GM21786 (cell line): ENCODE data around the gene KCNIP3.
"Not testable (repeated sequence)": the region's sequence is repeated elsewhere in the genome, so short reads cannot be mapped to it uniquely, and the experiment has no call there.

ENCODE experiments used
- ATAC-seq: cut with Tn5 transposase; IDR thresholded peaks from one replicate; pipeline ENCODE4 v1.9.1; 2021; ENCODE audit not compliant: unreplicated experiment

Gene KCNIP3

DNA sequence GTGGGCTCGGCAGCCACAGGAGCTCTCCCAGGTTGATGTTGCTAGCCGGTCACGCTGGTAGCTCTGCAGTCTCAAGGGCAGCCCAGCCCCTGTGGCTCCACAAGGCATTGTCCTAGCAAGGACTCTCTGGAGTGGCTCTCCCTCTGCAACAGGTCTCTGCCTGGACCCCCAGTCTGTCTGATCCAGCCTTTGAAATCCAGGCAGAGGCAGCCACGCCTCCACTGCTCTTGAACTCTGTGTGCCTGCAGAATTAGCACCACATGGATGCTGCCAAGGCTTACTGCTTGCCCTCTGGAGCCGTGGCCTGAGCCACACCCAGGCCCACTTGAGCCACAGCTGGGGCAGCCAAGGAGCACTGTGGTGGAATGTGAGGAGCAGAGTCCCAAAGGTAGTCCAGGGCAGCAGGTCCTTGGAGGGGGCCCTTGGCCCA lies 62.4 kb downstream of the KCNIP3 start:
- ATAC-seq: no peak

DNA sequence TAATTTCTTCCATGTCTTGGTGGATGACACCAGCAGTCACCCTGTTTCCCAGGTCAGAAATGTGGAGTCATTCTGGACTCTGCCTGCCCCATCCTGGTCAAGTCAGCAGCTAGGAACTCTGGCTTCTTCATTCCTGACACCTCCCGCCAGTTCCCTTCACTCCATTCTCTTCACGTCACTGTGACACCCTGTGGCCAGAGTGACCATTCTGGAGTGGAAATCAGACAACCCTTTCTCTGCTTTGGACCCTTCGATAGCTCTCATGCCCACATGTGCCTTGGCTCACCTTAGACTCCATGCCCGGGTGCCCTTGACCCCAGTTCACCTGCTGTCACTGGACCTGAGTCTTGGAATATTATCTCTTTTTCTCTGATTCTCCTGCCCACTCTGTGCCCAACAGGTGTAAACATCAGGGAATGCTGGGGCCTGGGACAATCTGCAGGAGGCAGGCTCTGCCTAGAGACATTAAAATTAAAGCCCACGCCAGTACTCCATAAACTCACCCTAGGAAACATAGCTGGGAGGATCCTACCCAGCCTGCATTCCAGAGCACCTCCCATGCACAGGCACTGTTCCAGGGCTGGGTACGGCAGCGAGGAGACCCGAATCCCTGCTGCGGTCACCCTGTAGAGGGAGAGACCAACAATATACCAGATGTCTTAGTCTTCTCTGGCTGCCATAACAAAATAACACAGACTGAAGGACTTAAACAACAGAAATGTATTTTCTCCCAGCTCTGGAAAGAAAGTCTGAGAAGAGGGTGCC lies 64.3 kb downstream of the KCNIP3 start:
- ATAC-seq: no peak

DNA sequence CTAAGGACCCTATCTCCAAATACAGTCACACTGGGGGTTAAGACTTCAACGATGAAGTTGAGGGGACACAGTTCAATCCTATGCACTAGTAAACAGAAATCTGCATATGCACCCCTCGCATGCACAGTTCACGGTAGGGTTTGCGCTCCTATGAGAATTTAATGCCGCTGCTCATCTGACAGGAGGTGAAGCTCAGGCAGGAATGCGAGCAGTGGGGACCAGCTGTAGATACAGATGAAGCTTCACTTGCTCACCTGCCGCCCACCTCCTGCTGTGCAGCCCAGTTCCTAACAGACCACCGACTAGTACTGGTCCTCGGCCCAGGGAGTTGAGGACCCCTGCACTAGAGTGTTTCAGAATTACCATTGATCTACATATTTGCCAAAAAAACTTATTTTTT lies 65.3 kb downstream of the KCNIP3 start:
- no peak for ATAC-seq

DNA sequence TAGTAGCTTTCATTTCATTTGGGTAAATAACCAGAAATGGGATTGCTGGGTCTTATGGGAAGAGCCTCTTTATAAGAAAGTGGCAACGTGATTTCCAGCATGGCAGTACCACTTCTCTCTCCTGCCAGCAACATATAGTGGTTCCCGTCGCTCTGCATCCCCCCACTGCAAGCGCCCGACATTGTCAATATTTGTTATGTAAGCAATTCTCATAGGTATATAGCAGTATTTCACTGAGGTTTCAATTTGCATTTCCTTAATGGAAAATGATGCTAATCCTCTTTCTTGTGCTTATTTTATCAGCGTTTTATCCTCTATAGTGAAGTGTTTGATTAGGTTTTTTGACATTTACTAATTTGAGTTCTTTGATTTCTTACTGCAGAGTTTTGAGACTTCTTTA lies 69.4 kb downstream of the KCNIP3 start:
- ATAC-seq: no peak

DNA sequence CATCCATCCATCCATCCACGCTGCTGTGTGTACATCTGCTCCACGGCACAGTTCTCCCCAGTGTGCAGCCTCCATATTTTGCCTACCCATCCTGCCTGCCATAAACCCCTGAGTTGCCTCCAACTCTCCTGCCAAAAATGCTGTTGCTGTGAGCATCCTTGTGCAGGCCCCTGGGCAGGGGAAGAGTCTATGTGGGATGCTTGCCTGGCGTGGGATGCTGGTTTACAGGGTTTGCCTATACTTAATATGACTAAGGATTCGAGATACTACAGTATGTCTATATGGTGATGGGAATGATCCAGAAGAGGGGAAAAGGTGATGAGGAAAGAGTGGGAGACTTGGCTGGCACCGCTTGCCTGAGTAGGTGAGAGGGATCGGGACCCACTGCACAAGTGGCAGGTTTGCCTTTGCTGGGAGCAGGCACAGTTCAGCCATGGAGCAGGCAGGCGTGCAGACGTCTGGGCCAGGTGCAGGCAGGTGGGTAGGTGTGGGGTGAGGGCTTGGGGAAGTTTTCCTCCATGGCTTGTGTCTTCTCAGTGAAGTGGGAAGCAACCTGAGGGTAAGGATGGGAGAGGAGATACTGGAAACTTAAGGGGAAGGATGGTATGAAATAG lies 75.2 kb downstream of the KCNIP3 start:
- no peak for ATAC-seq

DNA sequence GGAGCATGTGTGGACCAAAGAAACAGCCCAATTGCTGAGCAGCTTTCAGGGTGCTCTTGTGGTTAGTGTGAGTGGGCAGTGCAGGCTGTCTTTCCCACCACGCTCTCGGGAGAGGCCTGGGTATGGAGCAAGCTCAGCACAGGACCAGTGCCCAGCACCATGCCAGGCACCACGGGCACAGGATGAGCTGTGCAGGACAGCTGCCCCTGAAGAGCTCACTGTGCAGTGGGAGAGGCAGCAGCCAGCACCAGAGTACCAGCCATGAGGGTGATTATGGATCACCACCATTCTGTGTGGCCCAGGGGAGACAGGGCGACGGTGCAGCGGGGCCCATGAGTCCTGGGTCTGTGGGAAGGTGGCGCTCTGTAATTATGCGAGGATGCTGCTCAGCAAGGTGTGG lies 75.7 kb downstream of the KCNIP3 start:
- ATAC-seq: no peak

DNA sequence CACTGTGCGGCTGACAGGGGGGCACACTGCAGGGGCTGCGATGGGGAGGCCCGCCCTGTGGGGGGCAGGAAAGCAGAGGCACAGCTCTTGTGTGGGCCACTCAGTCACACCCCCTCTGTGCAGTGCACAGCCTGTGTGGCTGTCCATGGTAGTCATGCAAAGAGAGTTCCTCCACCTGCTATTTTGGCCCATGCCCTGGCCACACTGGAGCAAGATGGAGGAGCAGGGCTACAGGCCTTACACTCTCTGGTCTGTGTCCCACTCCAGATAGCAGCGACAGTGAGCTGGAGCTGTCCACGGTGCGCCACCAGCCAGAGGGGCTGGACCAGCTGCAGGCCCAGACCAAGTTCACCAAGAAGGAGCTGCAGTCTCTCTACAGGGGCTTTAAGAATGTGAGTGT lies 76.9 kb downstream of the KCNIP3 start:
- ATAC-seq: no peak

DNA sequence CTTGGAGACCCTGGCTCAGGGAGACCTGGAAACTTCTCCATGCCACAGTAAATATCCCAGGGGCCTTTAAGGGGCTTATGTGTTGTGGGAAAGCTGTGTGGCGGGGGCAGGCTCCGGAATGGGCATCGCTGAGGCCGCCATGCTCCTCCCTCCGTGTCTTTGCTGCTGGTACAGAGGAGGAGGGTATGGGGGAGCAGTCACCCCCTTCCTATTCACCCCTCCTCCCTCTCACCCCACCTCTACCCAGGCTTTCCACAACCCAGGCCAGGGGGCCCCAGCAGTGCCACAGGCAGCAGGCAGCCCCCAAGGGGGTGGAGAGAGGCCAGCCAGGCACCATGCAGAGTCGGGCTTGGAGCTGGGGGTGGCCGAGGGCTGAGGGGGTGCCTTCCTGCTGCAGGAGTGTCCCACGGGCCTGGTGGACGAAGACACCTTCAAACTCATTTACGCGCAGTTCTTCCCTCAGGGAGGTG lies 77.3 kb downstream of the KCNIP3 start:
- no peak for ATAC-seq

DNA sequence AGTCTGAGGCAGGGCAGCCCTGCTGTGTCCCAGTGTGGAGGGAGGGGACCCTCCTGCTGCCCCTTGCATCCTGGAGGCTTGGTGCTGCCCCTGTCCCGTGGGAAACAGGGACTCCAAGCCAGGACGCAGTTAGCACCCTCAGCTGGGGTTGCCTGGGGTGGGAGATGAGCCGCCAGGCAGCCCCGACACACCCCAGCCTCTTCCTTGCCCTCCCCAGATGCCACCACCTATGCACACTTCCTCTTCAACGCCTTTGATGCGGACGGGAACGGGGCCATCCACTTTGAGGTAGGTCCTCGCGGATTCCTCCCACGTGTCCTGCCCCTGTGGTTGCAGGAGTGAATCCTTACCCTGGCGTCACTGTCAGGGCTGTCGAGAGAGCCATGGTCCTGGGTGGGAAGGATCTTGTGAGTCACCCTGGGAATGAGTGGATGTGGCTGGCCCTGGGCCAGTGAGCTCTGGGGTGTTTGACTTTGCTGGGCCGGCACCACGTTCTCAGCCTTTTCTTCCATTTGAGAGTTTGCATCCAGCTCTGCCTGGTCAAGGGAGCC lies 77.8 kb downstream of the KCNIP3 start:
- ATAC-seq: no peak

DNA sequence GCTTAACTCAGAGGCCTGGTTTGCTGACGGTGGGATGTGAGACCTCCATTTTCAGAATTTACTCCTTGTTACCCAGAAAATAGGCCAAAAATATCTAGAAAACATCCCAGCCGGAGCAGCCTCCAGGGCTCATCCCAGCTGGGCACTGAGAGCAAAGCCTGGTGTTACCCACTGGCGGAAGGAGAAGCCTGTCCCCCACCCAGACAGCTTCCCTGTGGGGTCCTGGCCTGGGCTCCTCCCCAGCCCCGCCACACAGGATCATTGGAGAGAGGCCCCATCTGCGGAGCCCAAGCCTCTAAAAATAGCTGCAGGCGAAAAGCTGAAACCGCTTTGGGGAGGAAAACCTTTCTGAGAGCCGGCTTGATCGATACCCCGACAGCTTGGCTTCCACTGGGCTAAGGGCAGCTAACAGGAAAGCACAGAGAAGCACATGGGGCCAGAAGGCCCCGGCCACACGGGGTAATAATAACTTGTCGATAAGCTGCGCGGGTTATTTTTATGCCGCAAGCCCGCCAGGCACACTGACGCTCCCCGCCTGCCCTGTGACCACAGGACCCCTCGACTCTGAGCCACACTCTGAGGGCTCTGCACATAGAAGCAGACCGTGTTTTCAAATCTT lies 78.5 kb downstream of the KCNIP3 start:
- ATAC-seq: no peak

DNA sequence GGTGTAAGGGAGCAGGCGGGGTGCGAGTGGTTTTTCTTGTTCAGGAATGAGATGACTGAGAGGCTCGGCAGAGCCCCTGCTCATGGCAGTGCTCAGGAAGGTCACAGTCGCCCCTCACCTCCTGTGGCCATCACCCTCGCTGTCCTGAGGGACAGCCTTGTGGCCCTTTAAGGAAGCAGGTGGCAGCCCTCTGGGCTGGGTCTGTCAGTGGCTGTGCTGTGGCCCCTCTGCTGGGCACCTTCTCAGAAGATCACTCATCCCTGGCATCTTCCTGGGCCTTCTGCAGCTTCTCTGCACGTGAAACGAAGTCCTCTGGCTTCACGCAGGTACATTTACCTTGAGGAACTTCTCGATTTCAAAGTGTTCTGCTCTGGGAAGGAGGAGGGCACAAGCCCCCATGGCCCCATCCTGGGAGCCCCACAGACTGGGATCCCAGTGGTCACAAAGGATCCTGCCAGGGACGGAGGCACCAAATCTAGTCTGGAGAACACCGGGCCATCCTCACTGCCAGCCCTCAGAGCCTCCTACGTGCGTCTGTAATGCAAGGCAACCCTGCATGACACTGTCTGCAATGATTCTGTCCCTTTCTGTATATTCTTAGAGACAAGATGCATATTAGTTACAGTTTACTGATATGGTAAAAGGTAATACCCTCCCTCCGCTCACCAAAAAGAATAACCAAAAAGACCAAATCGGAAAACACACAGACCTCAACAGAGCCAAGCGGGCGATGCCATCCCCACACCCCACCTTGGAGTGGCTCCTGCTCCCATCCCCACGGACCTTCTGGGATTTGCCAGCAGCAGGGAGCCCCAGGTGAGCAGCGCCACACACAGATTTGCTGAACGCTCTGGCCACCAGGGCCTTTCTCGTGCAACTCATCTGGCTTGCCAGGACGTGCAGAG lies 79.4 kb downstream of the KCNIP3 start:
- ATAC-seq: no peak

DNA sequence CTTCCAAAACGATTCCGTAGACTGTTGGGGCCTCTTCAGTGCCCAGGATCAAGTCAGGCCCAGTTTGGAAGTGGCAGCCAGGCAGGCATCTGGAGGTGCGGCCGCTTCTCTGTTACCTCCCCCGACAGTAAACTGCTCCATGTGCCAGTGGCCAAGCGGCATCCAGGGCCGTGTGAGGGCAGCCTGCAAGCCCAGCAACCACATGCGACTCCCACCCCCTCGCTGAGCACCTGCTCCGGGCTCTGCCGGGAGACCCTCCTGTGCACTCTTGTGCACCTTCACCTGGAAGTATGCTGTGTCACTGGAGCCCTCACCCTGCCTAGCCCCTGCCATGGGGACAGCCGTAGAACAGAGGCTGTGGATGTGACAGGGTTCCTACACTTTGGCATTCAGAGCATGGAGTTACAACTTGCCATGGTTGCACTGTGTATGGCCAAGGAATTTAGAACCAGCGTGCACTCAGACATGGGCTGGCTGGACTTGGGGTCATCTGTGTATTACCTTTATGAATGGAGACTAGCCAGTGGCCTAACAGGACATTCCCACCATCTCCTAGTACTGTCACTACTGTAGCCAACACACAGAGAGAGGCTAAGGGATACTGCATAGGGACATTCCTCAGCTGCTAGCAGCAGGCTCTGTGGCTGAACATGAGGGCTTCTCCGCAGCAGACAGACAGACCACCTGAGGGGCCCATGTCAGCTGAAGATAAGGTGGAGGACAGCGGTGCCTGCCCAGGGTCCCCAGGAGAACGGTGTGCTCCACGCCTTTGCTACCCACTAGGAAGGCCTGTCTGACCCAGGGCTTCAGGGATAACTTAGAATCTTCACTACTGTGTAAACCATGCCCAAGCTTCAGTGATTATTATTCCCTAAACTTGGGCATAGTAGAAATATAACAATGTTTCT lies 80.3 kb downstream of the KCNIP3 start:
- ATAC-seq: no peak

DNA sequence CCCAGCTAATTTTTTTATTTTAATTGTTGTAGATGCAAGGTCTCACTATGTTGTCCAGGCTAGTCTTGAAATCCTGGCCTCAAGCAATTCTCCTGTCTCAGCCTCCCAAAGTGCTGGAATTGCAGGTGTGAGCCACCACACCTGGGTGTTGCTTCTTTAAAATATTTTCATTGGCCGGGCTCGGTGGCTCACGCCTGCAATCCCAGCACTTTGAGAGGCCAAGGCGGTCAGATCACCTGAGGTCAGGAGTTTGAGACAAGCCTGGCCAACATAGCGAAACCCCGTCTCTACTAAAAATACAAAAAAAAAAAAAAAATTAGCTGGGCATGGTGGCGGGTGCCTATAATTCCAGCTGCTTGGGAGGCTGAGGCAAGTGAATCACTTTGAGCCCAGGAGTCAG lies 81.1 kb downstream of the KCNIP3 start:
- ATAC-seq: not testable (repeated sequence)

DNA sequence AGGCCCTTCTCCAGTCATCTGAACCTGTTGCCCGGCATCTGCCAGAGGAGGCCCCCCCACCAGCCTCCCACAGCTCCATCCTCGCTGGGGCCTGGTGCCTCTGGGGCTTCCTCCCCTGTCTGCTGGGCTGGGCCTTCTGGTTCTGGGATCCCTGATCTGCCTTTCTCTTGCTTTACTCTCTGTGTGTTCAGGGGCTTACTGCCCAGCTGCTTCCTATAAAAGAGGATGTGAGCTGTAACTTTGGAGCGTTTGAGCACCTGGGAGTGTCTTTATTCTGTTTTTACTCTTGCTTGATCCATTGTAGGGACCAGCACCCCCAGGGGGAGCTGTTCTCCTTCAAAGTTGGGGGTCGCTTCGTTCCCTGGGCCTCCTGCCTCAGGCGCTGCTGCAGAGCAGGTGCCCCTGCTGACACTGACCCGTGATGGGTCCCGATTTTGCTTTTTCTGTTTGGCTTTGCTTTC lies 82.3 kb downstream of the KCNIP3 start:
- ATAC-seq: no peak

DNA sequence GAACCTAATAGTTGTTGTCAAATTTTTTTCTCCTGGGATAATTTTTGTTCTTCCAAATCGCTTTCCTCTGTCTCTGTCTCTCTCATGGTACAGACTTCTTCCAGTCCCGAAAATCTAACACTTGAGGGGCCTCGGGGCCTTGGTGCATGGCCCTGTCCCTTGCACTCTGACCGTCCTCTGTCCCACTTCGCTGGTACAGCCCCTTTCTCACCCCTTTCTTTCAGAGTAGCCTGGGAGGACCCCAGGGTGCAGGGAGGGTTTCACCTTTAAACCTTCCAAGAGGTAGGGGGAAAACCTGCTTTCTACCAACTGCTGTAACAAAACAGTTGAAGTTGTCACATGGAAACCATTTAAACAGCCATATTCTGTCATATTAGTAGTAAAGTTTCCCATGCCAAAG lies 83.1 kb downstream of the KCNIP3 start:
- ATAC-seq: no peak

DNA sequence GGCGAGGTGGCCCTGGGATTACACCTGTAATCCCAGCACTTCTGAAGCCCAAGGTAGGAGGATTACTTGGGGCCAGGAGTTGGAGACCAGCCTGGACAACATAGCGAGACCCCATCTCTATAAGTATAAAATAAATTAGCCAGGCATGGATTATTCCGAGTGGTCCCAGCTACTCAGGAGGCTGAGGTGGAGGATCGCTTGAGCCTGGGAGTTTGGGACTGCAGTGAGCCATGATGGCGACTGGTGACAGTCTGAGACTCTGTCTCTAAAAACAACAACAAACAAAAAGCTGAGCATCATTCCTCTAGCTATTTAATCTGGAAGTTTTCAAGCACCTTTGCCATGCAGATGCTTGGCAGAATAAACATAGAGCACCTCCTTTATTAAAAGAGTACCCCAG lies 83.6 kb downstream of the KCNIP3 start:
- no peak for ATAC-seq

DNA sequence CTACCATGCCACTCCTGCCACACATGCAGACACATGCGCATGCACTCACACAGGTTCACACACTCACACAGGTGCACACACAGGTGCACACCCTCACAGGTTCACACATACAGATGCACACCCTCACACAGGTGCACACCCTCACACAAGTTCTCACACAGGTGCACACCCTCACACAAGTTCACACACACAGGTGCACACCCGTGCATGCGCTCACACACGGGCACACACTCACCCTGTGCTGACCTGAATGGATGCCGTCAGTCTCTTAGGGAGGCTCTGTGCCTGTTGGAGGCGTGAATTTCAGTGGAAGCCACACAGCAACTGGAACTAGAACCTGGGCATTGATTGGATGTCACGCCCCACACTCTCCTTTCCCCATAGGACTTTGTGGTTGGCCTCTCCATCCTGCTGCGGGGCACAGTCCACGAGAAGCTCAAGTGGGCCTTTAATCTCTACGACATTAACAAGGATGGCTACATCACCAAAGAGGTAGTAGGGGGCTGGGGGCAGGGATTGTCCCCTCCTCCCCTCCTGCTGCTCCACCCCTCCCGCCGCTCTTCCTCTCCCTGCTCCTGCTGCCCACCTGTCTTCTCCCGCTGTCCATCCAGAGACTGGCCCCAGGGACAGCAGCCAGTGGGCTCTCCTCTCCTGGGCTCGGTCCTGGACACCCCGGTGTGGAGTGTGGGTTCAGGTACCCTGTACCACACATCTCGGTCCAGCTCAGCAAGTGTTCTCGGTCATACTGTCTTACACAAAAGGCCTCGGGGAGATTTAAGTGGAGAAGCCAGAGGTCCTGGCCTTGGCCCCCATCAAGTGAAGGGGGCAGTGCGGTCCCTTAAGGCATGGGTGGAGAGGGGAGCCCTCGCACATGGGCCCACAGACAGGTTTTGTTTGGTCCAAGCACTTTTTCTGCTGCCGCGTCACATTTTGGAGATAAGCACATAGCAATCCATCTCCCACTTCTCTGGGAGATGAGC lies 84.4 kb downstream of the KCNIP3 start:
- ATAC-seq: no peak

DNA sequence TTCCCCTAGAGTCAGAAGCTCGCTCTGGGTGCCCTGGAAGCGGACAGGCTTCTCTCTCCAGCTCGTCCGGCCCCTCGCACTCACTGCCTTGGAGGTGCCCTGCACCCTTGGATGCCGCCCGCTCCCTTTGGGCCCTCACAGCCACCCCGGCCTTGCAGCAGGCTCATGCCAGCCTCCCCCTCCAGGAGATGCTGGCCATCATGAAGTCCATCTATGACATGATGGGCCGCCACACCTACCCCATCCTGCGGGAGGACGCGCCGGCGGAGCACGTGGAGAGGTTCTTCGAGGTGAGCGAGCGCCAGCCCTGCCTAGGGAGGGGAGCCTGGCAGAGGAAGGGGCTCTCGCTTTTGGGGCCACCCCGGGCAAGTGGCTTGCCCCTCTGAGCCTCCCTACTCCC lies 85.0 kb downstream of the KCNIP3 start:
- no peak for ATAC-seq
